ENCODE data around the gene BBS9. TPM values are rescaled to one million over a fixed set of nuclear protein-coding genes. Genes with fewer than 3 reads are reported as not detected.

Gene BBS9
- total and polyA plus RNA-seq, 11 donors = 7.4 to 29.3 (median 11.3) TPM

- intact Hi-C loops (cut with DNase I) = no loop called here
- Histone ChIP-seq H3K4me1 (peaks cover 0 to 14% (median 1%) of the 10 kb centered on the region in 12 donors), H3K27ac (peak overlapping the region in 8 of 12 donors; percentile 5 to 41 (median 19)), H3K27me3 (no peaks in the 10 kb centered on the region), H3K9me3 (no peaks in the 10 kb centered on the region), H3K36me3 (no peaks in the 10 kb centered on the region), H3K4me3 (no peak overlapping the region)
- ATAC-seq (peak; percentile 86 to 93 (median 91)), DNase-seq (no peak)
- no peak for TF ChIP-seq CTCF (IDR thresholded peaks at IDR 0.05)
- no peak for TF ChIP-seq POLR2A (IDR thresholded peaks at IDR 0.05)
- WGBS, 4 donors = 49 to 63% (median 57%) methylated on average over 2 of the region's 2 CpGs
Observed at GRCh38 chr7:33550363-33550762, 421.0 kb downstream of the BBS9 start.

GRCh38 chr7:33550979-33551378, 421.6 kb downstream of the BBS9 start:
- Histone ChIP-seq H3K4me3 (no peak overlapping the region), H3K36me3 (no peaks in the 10 kb centered on the region), H3K27ac (peak overlapping the region in 8 of 12 donors; percentile 5 to 41 (median 19)), H3K9me3 (no peaks in the 10 kb centered on the region), H3K27me3 (no peaks in the 10 kb centered on the region), H3K4me1 (peaks cover 0 to 14% (median 1%) of the 10 kb centered on the region in 12 donors)
- ATAC-seq (peak; percentile 78 to 87 (median 84)), DNase-seq (peak in 1 of 5 donors; percentile 25)
- TF ChIP-seq CTCF (IDR thresholded peaks at IDR 0.05) (no peak), POLR2A (IDR thresholded peaks at IDR 0.05) (no peak)
- intact Hi-C loops (cut with DNase I) = no loop called here
- 42 to 58% (median 53%) methylated on average over 3 of the region's 3 CpGs for WGBS, 4 donors

- Histone ChIP-seq H3K4me1 (peaks cover 0 to 14% (median 1%) of the 10 kb centered on the region in 12 donors), H3K9me3 (no peaks in the 10 kb centered on the region), H3K36me3 (no peaks in the 10 kb centered on the region), H3K4me3 (no peak overlapping the region), H3K27ac (peak overlapping the region in 1 of 12 donors; percentile 26), H3K27me3 (no peaks in the 10 kb centered on the region)
- ATAC-seq = no peak
- TF ChIP-seq CTCF (IDR thresholded peaks at IDR 0.05) (no peak), POLR2A (IDR thresholded peaks at IDR 0.05) (no peak)
- DNase-seq = no peak
- WGBS, 4 donors = 48 to 95% (median 91%) methylated on average over 1 of the region's 1 CpG
- intact Hi-C loops (cut with DNase I) = no loop called here
Observed at GRCh38 chr7:33554046-33554445, 424.7 kb downstream of the BBS9 start.

GRCh38 chr7:33554576-33554975, 425.2 kb downstream of the BBS9 start:
- peak overlapping the region in 1 of 12 donors; percentile 26 for H3K27ac ChIP-seq
- ATAC-seq (peak in 3 of 4 donors; percentile 47 to 70 (median 64)), DNase-seq (peak in 2 of 5 donors; percentile 24 to 44)
- no peaks in the 10 kb centered on the region for H3K36me3 ChIP-seq
- intact Hi-C loops (cut with DNase I) = no loop called here
- H3K4me3 ChIP-seq = peak overlapping the region in 1 of 12 donors; percentile 28
- no peaks in the 10 kb centered on the region for H3K27me3 ChIP-seq
- no peaks in the 10 kb centered on the region for H3K9me3 ChIP-seq
- H3K4me1 ChIP-seq = peaks cover 0 to 14% (median 1%) of the 10 kb centered on the region in 12 donors
- TF ChIP-seq CTCF (IDR thresholded peaks at IDR 0.05) (no peak), POLR2A (IDR thresholded peaks at IDR 0.05) (no peak)
- WGBS, 4 donors = 21 to 37% (median 32%) methylated on average over 4 of the region's 4 CpGs

Data from heart left ventricle (tissue), 16 donors.